ENCODE results near the gene FRMD6. TPM values are rescaled to one million over a fixed set of nuclear protein-coding genes. Genes with fewer than 3 reads are reported as not detected.

The FRMD6 gene
- total RNA-seq, 6 experiments from 2014 or later = 4.2 to 23.7 (median 5.9) TPM

DNA sequence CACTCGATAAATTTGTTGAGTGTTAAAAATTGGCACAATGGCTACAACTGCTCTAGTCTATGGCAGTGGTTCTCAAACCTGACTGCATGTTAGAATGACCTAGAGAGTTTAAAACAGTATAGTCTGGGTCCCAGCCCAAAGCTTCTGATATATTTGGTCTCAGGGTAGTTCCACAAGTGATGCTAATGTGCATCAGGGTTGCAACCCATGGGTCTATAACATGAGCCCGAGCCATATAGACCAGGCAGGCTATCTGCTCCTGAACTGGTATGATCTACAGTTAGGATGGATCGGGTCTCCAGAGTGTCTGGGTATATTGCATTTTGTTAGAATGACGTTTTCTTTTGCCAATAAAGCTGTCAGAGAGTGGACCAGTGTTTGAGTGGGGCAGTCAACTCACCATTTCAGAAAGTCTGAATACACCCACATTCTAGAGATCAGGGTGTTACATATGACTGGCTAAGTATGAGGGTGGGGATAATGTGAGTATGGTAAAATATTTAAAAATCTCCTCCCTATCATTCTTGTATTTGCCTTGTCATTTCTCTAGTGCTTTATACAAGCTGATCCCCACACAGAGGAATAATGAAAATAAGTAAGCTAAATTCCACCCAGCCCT, 80.9 kb downstream of the FRMD6 start:
- Histone ChIP-seq H3K27ac (no peak overlapping the region), H3K27me3 (no peaks in the 10 kb centered on the region), H3K9me3 (no peaks in the 10 kb centered on the region), H3K4me3 (no peak overlapping the region), H3K4me1 (no peaks in the 10 kb centered on the region), H3K36me3 (peaks cover 0 to 9% (median 3%) of the 10 kb centered on the region in 4 donors)
- 17% methylated on average over 1 of the region's 4 CpGs for WGBS (ENCODE audit: insufficient coverage, low coverage, low lambda C conversion rate, missing lambda C conversion rate)
- intact Hi-C loops (cut with DNase I) = no loop called here
- TF ChIP-seq POLR2A (IDR thresholded peaks at IDR 0.05) = no peak
- TF ChIP-seq, protein P1, sequence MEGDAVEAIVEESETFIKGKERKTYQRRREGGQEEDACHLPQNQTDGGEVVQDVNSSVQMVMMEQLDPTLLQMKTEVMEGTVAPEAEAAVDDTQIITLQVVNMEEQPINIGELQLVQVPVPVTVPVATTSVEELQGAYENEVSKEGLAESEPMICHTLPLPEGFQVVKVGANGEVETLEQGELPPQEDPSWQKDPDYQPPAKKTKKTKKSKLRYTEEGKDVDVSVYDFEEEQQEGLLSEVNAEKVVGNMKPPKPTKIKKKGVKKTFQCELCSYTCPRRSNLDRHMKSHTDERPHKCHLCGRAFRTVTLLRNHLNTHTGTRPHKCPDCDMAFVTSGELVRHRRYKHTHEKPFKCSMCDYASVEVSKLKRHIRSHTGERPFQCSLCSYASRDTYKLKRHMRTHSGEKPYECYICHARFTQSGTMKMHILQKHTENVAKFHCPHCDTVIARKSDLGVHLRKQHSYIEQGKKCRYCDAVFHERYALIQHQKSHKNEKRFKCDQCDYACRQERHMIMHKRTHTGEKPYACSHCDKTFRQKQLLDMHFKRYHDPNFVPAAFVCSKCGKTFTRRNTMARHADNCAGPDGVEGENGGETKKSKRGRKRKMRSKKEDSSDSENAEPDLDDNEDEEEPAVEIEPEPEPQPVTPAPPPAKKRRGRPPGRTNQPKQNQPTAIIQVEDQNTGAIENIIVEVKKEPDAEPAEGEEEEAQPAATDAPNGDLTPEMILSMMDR (IDR thresholded peaks at IDR 0.05) = no peak
- DNase-seq = no peak
- ATAC-seq = no peak

DNA sequence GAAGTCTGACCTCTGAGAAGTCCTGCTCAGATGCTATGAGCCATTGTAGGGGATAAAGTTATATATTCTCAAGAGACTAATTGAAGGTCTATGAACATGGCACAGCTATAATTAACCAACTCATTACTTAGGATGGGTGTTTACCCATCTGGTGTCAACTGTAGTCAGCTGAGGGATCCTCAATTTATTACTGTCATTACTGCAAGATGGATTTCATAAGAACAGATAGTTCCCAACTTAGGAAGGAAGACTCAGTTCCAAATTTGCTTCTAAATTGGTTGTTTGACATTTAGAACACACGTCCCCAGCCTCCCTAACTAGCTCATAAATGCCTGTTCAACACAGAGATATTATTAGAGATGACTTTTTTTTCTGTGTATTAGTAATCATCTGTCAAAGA, 81.4 kb downstream of the FRMD6 start:
- no peaks in the 10 kb centered on the region for H3K9me3 ChIP-seq
- no peak for DNase-seq
- no peak for ATAC-seq
- TF ChIP-seq POLR2A (IDR thresholded peaks at IDR 0.05) = no peak
- TF ChIP-seq, protein P1 (IDR thresholded peaks at IDR 0.05) = no peak
- no peaks in the 10 kb centered on the region for H3K4me1 ChIP-seq
- H3K27ac ChIP-seq = no peak overlapping the region
- 87% methylated on average over 1 of the region's 1 CpG for WGBS (ENCODE audit: insufficient coverage, low coverage, low lambda C conversion rate, missing lambda C conversion rate)
- no peaks in the 10 kb centered on the region for H3K27me3 ChIP-seq
- H3K36me3 ChIP-seq = peaks cover 0 to 4% (median 2%) of the 10 kb centered on the region in 4 donors
- intact Hi-C loops (cut with DNase I) = no loop called here
- H3K4me3 ChIP-seq = no peak overlapping the region

DNA sequence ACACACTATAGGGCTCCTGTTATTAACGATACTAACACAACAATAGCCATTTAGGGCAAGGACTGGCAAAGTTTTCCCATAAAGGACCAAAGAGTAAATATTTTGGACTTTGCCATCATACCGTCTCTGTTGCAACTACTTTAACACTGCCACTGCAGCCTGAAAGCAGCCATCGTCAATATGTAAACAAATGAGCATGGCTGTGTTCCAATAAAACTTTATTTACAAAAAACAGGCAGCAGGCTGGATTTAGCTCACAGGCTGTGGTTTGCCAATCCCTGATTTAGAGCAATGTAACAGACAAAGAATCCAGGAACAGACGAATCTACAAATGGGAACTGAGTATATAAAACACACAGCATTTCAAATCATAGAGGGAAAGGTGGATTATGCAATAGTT, 84.1 kb downstream of the FRMD6 start:
- DNase-seq (no peak), ATAC-seq (peak in 3 of 4 donors; percentile 44 to 89 (median 81))
- H3K4me1 ChIP-seq = no peaks in the 10 kb centered on the region
- WGBS (ENCODE audit: insufficient coverage, low coverage, low lambda C conversion rate, missing lambda C conversion rate) = 44% methylated on average over 4 of the region's 4 CpGs
- TF ChIP-seq POLR2A (IDR thresholded peaks at IDR 0.05) = no peak
- TF ChIP-seq, protein P1 (IDR thresholded peaks at IDR 0.05) = no peak
- no peaks in the 10 kb centered on the region for H3K27me3 ChIP-seq
- intact Hi-C loops (cut with DNase I) = no loop called here
- no peak overlapping the region for H3K4me3 ChIP-seq
- H3K27ac ChIP-seq = no peak overlapping the region
- no peaks in the 10 kb centered on the region for H3K9me3 ChIP-seq
- no peaks in the 10 kb centered on the region for H3K36me3 ChIP-seq

DNA sequence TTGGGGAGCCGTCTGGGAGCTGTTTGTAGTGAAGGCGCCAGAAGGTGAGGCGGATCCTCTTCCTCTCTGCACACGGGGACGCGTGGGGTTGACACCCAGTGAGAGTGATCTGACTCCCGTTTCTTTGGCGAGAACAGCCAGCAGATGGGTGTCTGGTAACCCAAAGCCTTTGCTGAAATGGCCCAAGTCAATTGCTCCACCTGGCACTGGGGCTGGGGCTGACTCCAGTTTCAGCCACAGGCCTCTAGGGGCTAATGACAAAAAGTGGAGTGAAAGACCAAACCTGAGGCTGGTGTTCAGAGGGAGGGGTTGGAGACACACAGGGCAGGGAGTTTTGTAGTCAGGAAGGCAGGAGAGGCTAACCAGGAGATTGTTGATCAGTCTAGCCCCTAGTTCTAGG, 87.0 kb downstream of the FRMD6 start:
- H3K9me3 ChIP-seq = no peaks in the 10 kb centered on the region
- no peak for TF ChIP-seq POLR2A (IDR thresholded peaks at IDR 0.05)
- TF ChIP-seq, protein P1 (IDR thresholded peaks at IDR 0.05) = no peak
- intact Hi-C loops (cut with DNase I) = no loop called here
- H3K36me3 ChIP-seq = no peaks in the 10 kb centered on the region
- ATAC-seq (no peak), DNase-seq (no peak)
- 54% methylated on average over 6 of the region's 8 CpGs for WGBS (ENCODE audit: insufficient coverage, low coverage, low lambda C conversion rate, missing lambda C conversion rate)
- no peak overlapping the region for H3K4me3 ChIP-seq
- H3K27me3 ChIP-seq = no peaks in the 10 kb centered on the region
- H3K27ac ChIP-seq = no peak overlapping the region
- H3K4me1 ChIP-seq = no peaks in the 10 kb centered on the region

All from right lobe of liver (tissue), 6 donors.